Mucosa of rectum (tissue), 2 donors: ENCODE measurements around the gene TLK1.

Experiments
- H3K27ac ChIP-seq, 2 donors: one replicate each; pipeline ENCODE4 v1.7.0; 2013; ENCODE audit warnings: inconsistent platforms in 2 of 2, low read depth in 2 of 2, low read length in 2 of 2
- H3K27me3 ChIP-seq, 2 donors: one replicate each; pipeline ENCODE4 v1.7.0; 2013; ENCODE audit warnings: low read length in 2 of 2; ENCODE audit not compliant: control insufficient read depth in 2 of 2, insufficient read depth in 2 of 2
- H3K36me3 ChIP-seq, 2 donors: one replicate each; pipeline ENCODE4 v1.7.0; 2013; ENCODE audit warnings: low read length in 2 of 2; ENCODE audit not compliant: control insufficient read depth in 2 of 2, insufficient read depth in 2 of 2
- H3K4me1 ChIP-seq, 2 donors: one replicate each; pipeline ENCODE4 v1.7.0; 2013; ENCODE audit warnings: low read length in 2 of 2, mild to moderate bottlenecking in 1 of 2; ENCODE audit not compliant: control insufficient read depth in 2 of 2, insufficient read depth in 2 of 2
- H3K4me3 ChIP-seq, 2 donors: one replicate each; pipeline ENCODE4 v1.7.0; 2013; ENCODE audit warnings: low read length in 2 of 2
- H3K9ac ChIP-seq, 2 donors: one replicate each; pipeline ENCODE4 v1.7.0; 2013; ENCODE audit warnings: low read length in 2 of 2, low read depth in 1 of 2, mild to moderate bottlenecking in 1 of 2
- H3K9me3 ChIP-seq, 2 donors: one replicate each; pipeline ENCODE4 v1.7.0; 2013; ENCODE audit warnings: low read length in 2 of 2; ENCODE audit not compliant: control insufficient read depth in 2 of 2
- donor health status: healthy.
- donor health status: Normal muscosa, but diverticular disease.

Gene TLK1

GRCh38 chr2:170986566-170987258 is 174.0 kb downstream of the TLK1 start:
- no peak overlapping the region for H3K9ac ChIP-seq
- no peaks in the 10 kb centered on the region for H3K9me3 ChIP-seq
- H3K4me3 ChIP-seq = no peak overlapping the region
- no peaks in the 10 kb centered on the region for H3K27me3 ChIP-seq
- no peak overlapping the region for H3K27ac ChIP-seq
- no peaks in the 10 kb centered on the region for H3K4me1 ChIP-seq
- H3K36me3 ChIP-seq = peaks cover 0 to 9% of the 10 kb centered on the region in 2 donors

- Histone ChIP-seq H3K36me3 (peaks cover 0 to 5% of the 10 kb centered on the region in 2 donors), H3K9me3 (no peaks in the 10 kb centered on the region), H3K9ac (no peak overlapping the region), H3K27ac (no peak overlapping the region), H3K4me3 (no peak overlapping the region), H3K27me3 (no peaks in the 10 kb centered on the region), H3K4me1 (no peaks in the 10 kb centered on the region)
Observed at GRCh38 chr2:170985407-170985806, 175.3 kb downstream of the TLK1 start.

GRCh38 chr2:170984079-170984478 is 176.6 kb downstream of the TLK1 start:
- H3K9me3 ChIP-seq = no peaks in the 10 kb centered on the region
- H3K4me1 ChIP-seq = no peaks in the 10 kb centered on the region
- no peak overlapping the region for H3K27ac ChIP-seq
- no peaks in the 10 kb centered on the region for H3K27me3 ChIP-seq
- H3K4me3 ChIP-seq = no peak overlapping the region
- peaks cover 0 to 2% of the 10 kb centered on the region in 2 donors for H3K36me3 ChIP-seq
- no peak overlapping the region for H3K9ac ChIP-seq

- no peak overlapping the region for H3K4me3 ChIP-seq
Observed at GRCh38 chr2:170975943-170976270, 184.8 kb downstream of the TLK1 start.

GRCh38 chr2:170975127-170975942 is 185.4 kb downstream of the TLK1 start:
- H3K9ac ChIP-seq = no peak overlapping the region
- H3K27me3 ChIP-seq = no peaks in the 10 kb centered on the region
- H3K4me3 ChIP-seq = no peak overlapping the region
- H3K9me3 ChIP-seq = no peaks in the 10 kb centered on the region
- H3K36me3 ChIP-seq = no peaks in the 10 kb centered on the region
- no peak overlapping the region for H3K27ac ChIP-seq
- peaks cover 8 to 12% of the 10 kb centered on the region in 2 donors for H3K4me1 ChIP-seq

More at GRCh38 chr2:170975943-170976270, 184.8 kb downstream of the TLK1 start:
- no peaks in the 10 kb centered on the region for H3K36me3 ChIP-seq
- peaks cover 8 to 12% of the 10 kb centered on the region in 2 donors for H3K4me1 ChIP-seq
- no peak overlapping the region for H3K9ac ChIP-seq
- H3K9me3 ChIP-seq = no peaks in the 10 kb centered on the region
- H3K27ac ChIP-seq = no peak overlapping the region
- H3K27me3 ChIP-seq = no peaks in the 10 kb centered on the region

GRCh38 chr2:170974304-170974993 is 186.2 kb downstream of the TLK1 start:
- Histone ChIP-seq H3K4me3 (peak overlapping the region; percentile 77 to 83), H3K36me3 (no peaks in the 10 kb centered on the region), H3K27ac (no peak overlapping the region), H3K9me3 (no peaks in the 10 kb centered on the region), H3K4me1 (peaks cover 8 to 12% of the 10 kb centered on the region in 2 donors), H3K9ac (peak overlapping the region; percentile 76 to 85), H3K27me3 (no peaks in the 10 kb centered on the region)

GRCh38 chr2:170973492-170974303 is 187.0 kb downstream of the TLK1 start:
- Histone ChIP-seq H3K36me3 (peaks cover 2 to 3% of the 10 kb centered on the region in 2 donors), H3K9ac (peak overlapping the region; percentile 76 to 85), H3K9me3 (no peaks in the 10 kb centered on the region), H3K4me1 (peaks cover 8 to 12% of the 10 kb centered on the region in 2 donors), H3K27me3 (no peaks in the 10 kb centered on the region), H3K27ac (peak overlapping the region; percentile 59 to 70), H3K4me3 (peak overlapping the region; percentile 77 to 83)

- peak overlapping the region; percentile 52 to 85 for H3K9ac ChIP-seq
- peak overlapping the region; percentile 77 to 83 for H3K4me3 ChIP-seq
- H3K27ac ChIP-seq = no peak overlapping the region
- no peaks in the 10 kb centered on the region for H3K27me3 ChIP-seq
- peaks cover 8 to 12% of the 10 kb centered on the region in 2 donors for H3K4me1 ChIP-seq
- H3K9me3 ChIP-seq = no peaks in the 10 kb centered on the region
- H3K36me3 ChIP-seq = peaks cover 3% of the 10 kb centered on the region in 2 donors
Observed at GRCh38 chr2:170973225-170973491, 187.5 kb downstream of the TLK1 start.

GRCh38 chr2:170972296-170973224 is 188.1 kb downstream of the TLK1 start:
- H3K4me1 ChIP-seq = peaks cover 8 to 12% of the 10 kb centered on the region in 2 donors
- no peaks in the 10 kb centered on the region for H3K9me3 ChIP-seq
- peak overlapping the region in 1 of 2 donors; percentile 85 for H3K9ac ChIP-seq
- peak overlapping the region; percentile 77 to 83 for H3K4me3 ChIP-seq
- no peak overlapping the region for H3K27ac ChIP-seq
- no peaks in the 10 kb centered on the region for H3K27me3 ChIP-seq
- peaks cover 9% of the 10 kb centered on the region in 2 donors for H3K36me3 ChIP-seq
